Stomach (tissue), 9 donors: Measurements from ENCODE around the gene WDR70. TPM values are rescaled to one million over a fixed set of nuclear protein-coding genes. Genes with fewer than 3 reads are reported as not detected.

ENCODE experiments used
- DNase-seq, 2 donors: peaks; one replicate each; pipeline versions ENCODE4 v3.0.0 to v3.0.0-alpha.2; 2013 to 2019
- H3K27ac ChIP-seq, 5 donors: fragments of 200-600 bp in 4 of 5; sonication (generic) in 4 of 5; one replicate each; pipeline ENCODE4 v1.5.1; 2013 to 2019; ENCODE audit warnings: mild to moderate bottlenecking in 1 of 5, moderate library complexity in 1 of 5
- H3K27me3 ChIP-seq, 3 donors: fragments of 200-600 bp; sonication (generic); one replicate each; pipeline ENCODE4 v1.5.1; 2017 to 2019; ENCODE audit warnings: mixed run types in 1 of 3
- H3K36me3 ChIP-seq, 4 donors: fragments of 200-600 bp; sonication (generic); 1 replicate in 3 of 4; 2 replicates in 1 of 4; pipeline ENCODE4 v1.5.1; 2016 to 2019
- H3K4me1 ChIP-seq, 4 donors: fragments of 200-600 bp; sonication (generic); one replicate each; pipeline ENCODE4 v1.5.1; 2016 to 2019
- H3K4me3 ChIP-seq, 4 donors: fragments of 200-600 bp; sonication (generic) in 3 of 4; one replicate each; pipeline ENCODE4 v1.5.1; 2016 to 2019; ENCODE audit warnings: mild to moderate bottlenecking in 1 of 4
- H3K9me3 ChIP-seq, 4 donors: fragments of 200-600 bp; sonication (generic); one replicate each; pipeline ENCODE4 v1.5.1; 2016 to 2019
- CTCF ChIP-seq, 7 experiments: fragments of 450-650 bp in 4 of 7; fragments of 200-600 bp in 3 of 7; sonication (generic) in 3 of 7; IDR thresholded peaks; one replicate each; pipeline ENCODE4 v1.5.1; 2016 to 2019; ENCODE audit warnings: antibody characterized with exemption in 7 of 7, control low read depth in 2 of 7, mild to moderate bottlenecking in 1 of 7
- EP300 ChIP-seq: sonication (generic); formaldehyde crosslinking; IDR thresholded peaks from one replicate; pipeline ENCODE4 v1.6.1; 2017; ENCODE audit warnings: antibody characterized with exemption
- POLR2A ChIP-seq, 4 donors: fragments of 450-650 bp; IDR thresholded peaks; one replicate each; pipeline ENCODE4 v1.6.1; 2016; ENCODE audit warnings: antibody characterized with exemption in 4 of 4, control low read depth in 2 of 4, mild to moderate bottlenecking in 1 of 4, moderate library complexity in 1 of 4
- POLR2AphosphoS5 ChIP-seq, 3 donors: sonication (generic); formaldehyde crosslinking; IDR thresholded peaks; one replicate each; pipeline ENCODE4 v1.6.1; 2016; ENCODE audit warnings: antibody characterized with exemption in 3 of 3
- WGBS, 5 donors: extraction: QIAGEN DNeasy Blood & Tissue Kit in 3 of 5; methylation state at CpG; one replicate each; pipeline versions ENCODE4 v1.1.5 to v1.1.7; 2013 to 2018; 5-methylcytosine and 5-hydroxymethylcytosine counted together
- intact Hi-C: fragments of 100-400 bp; cut with DNase I; formaldehyde crosslinking; loops from one replicate; pipeline ENCODE4 v1.15.1; 2023; ENCODE audit warnings: low total_unique reads
- polyA plus RNA-seq, 3 donors: library from polyadenylated mRNA; stranded (reverse); fragments of 200-250 nt; gene quantifications; one replicate each; pipeline ENCODE4 v1.2.3, GENCODE V29; 2013
- total RNA-seq, 5 donors: library from RNA; depleted of rRNA; stranded (reverse); fragments of >200 nt; gene quantifications; one replicate each; pipeline versions ENCODE4 v1.1.0 to v1.2.3, GENCODE V29; 2014 to 2016
- donor health status: healthy with polysubstance abuse.
- donor health status: Bipolar disorder and iron deficiency.
- donor health status: healthy.

WDR70 gene
- total and polyA plus RNA-seq, 8 donors = 13.0 to 131 (median 35.0) TPM

- TF ChIP-seq CTCF (IDR thresholded peaks at IDR 0.05) = no peak
- no peak for TF ChIP-seq POLR2AphosphoS5 (IDR thresholded peaks at IDR 0.05)
- TF ChIP-seq EP300 = no peak
- no peak for TF ChIP-seq POLR2A (IDR thresholded peaks at IDR 0.05)
- Histone ChIP-seq H3K9me3 (peaks cover 0 to 29% (median 9%) of the 10 kb centered on the region in 4 donors), H3K36me3 (peaks cover 0 to 21% (median 12%) of the 10 kb centered on the region in 4 donors), H3K4me1 (no peaks in the 10 kb centered on the region), H3K4me3 (no peak overlapping the region), H3K27ac (no peak overlapping the region), H3K27me3 (no peaks in the 10 kb centered on the region)
- no peak for DNase-seq
- WGBS, 5 donors = 91 to 95% (median 93%) methylated on average over 3 of the region's 3 CpGs
- intact Hi-C loops = no loop called here
Observed at GRCh38 chr5:37626266-37626665, 247.1 kb downstream of the WDR70 start.

- intact Hi-C loops = no loop called here
- H3K36me3 ChIP-seq = peaks cover 0 to 21% (median 12%) of the 10 kb centered on the region in 4 donors
- no peaks in the 10 kb centered on the region for H3K4me1 ChIP-seq
- H3K27me3 ChIP-seq = no peaks in the 10 kb centered on the region
- peaks cover 0 to 29% (median 9%) of the 10 kb centered on the region in 4 donors for H3K9me3 ChIP-seq
- DNase-seq = no peak
- no peak overlapping the region for H3K27ac ChIP-seq
- no peak overlapping the region for H3K4me3 ChIP-seq
- TF ChIP-seq CTCF (IDR thresholded peaks at IDR 0.05) (no peak), POLR2A (IDR thresholded peaks at IDR 0.05) (no peak), POLR2AphosphoS5 (IDR thresholded peaks at IDR 0.05) (no peak), EP300 (no peak)
Observed at GRCh38 chr5:37628876-37629275, 249.8 kb downstream of the WDR70 start.

- H3K4me3 ChIP-seq = no peak overlapping the region
- peaks cover 0 to 29% (median 9%) of the 10 kb centered on the region in 4 donors for H3K9me3 ChIP-seq
- H3K4me1 ChIP-seq = no peaks in the 10 kb centered on the region
- 81 to 91% (median 88%) methylated on average over 3 of the region's 3 CpGs for WGBS, 5 donors
- no peak for TF ChIP-seq POLR2AphosphoS5 (IDR thresholded peaks at IDR 0.05)
- TF ChIP-seq EP300 = no peak
- TF ChIP-seq CTCF (IDR thresholded peaks at IDR 0.05) = no peak
- H3K36me3 ChIP-seq = peaks cover 0 to 21% (median 12%) of the 10 kb centered on the region in 4 donors
- no peak overlapping the region for H3K27ac ChIP-seq
- intact Hi-C loops = no loop called here
- no peak for DNase-seq
- no peaks in the 10 kb centered on the region for H3K27me3 ChIP-seq
Observed at GRCh38 chr5:37631939-37632338, 252.8 kb downstream of the WDR70 start.

- WGBS, 5 donors = 84 to 95% (median 90%) methylated on average over 7 of the region's 7 CpGs
- no peaks in the 10 kb centered on the region for H3K27me3 ChIP-seq
Observed at GRCh38 chr5:37637165-37637845, 258.2 kb downstream of the WDR70 start.

More at GRCh38 chr5:37637165-37637845, 258.2 kb downstream of the WDR70 start:
- no peak for TF ChIP-seq CTCF (IDR thresholded peaks at IDR 0.05)
- no peak for TF ChIP-seq EP300
- TF ChIP-seq POLR2AphosphoS5 (IDR thresholded peaks at IDR 0.05) = no peak
- TF ChIP-seq POLR2A (IDR thresholded peaks at IDR 0.05) = no peak
- intact Hi-C loops = no loop called here
- Histone ChIP-seq H3K4me3 (no peak overlapping the region), H3K27ac (no peak overlapping the region), H3K36me3 (no peaks in the 10 kb centered on the region), H3K4me1 (no peaks in the 10 kb centered on the region), H3K9me3 (no peaks in the 10 kb centered on the region)
- DNase-seq = no peak
